ENCODE results near the gene DHX32.

The DHX32 gene

GRCh38 chr10:125811251-125811650, 69.8 kb downstream of the DHX32 start:
- peak; percentile 54 for DNase-seq (ENCODE audit: low spot score)

GRCh38 chr10:125808047-125808446, 73.0 kb downstream of the DHX32 start:
- no peak for DNase-seq (ENCODE audit: low spot score)

- DNase-seq (ENCODE audit: low spot score) = no peak
These were observed 78.4 kb downstream of the DHX32 start for GRCh38 chr10:125802739-125803138.

DNA sequence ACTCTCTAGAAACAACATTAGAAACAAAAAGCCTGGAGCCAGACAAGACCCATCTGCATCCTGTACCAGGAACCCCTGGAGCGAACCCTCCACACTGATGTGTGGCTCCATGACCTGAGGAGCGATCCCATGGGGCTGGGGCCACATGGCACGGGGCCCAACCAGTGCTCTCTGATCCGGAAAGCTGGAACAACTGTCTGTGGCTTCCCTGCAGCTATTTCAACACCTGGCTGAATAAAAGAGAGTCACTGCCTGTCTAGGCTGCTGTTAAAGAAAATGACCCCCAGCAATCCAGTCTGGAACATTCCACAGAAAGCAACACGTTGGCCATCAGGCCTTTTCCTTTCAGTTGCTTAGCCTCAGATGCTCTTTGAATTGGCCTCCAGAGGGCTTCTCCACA, 79.0 kb downstream of the DHX32 start:
- no peak for DNase-seq (ENCODE audit: low spot score)

DNA sequence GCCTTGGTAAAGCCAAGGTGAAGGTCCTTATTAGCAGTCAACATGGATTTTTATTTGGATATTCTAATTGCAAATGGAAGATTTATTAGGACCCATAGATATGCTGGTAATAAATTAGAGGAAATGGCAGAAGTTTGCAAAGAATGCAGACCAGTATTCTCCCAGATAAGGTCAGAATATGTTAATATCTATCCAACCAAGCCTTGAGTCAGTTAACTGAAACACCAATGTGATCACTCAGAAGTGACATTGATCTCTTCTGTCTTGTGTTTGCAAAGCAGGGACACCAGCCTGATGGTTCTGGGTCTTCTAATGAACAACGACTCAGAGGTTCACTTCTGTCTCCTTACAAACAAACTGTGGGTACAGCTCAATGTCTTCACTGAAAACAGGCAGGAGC, 79.5 kb downstream of the DHX32 start:
- no peak for DNase-seq (ENCODE audit: low spot score)

GRCh38 chr10:125799451-125800182, 81.5 kb downstream of the DHX32 start:
- DNase-seq (ENCODE audit: low spot score) = no peak

- no peak for DNase-seq (ENCODE audit: low spot score)
These were observed 83.0 kb downstream of the DHX32 start for GRCh38 chr10:125797994-125798662.

- no peak for DNase-seq (ENCODE audit: low spot score)
These were observed 83.7 kb downstream of the DHX32 start for GRCh38 chr10:125797424-125797823.

DNA sequence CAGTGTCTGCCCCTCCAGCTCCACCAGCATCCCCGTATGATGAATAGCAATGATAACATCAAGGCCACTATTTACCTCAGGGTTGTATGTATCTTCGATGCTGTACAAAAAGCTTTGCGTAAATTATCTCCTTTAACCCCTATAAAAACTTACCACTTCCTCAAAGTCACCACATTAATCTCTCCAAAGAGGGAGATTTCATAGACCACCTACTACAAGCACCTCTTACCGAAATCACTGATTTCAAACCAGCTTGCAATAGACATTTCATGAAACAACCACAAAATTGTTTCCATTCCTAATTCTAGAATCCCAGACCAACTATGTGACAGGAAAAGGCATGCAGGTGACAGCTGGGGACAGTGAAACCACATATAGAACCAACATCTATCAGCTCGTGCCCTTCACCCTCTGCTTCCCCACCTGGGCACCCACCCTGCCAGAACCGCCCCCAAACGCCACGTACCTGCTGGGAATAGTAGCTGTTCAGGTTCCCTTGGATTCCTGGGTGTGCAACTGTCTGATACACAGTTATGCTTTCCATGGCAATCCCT, 85.4 kb downstream of the DHX32 start:
- DNase-seq (ENCODE audit: low spot score) = no peak

DNA sequence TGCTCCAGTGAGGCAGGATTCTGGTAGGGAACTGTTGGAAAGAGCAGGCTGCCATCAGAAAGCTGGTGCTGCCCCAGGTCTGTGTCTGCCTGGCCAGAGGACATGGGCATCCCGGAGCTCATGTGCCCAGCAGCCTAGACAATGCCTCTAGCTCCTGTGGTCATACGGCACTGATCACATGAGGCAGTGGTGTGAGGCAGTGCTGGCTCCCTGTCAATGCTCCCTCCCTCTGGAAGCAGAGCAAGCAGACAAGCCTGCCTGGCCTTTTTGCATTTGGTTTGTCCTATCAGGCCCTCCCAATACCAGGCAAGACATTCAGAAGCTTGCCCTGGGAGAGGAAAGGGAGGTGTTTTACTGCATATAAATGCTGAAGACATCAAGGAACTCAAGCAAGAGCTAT, 86.0 kb downstream of the DHX32 start:
- no peak for DNase-seq (ENCODE audit: low spot score)

- no peak for DNase-seq (ENCODE audit: low spot score)
These were observed 88.5 kb downstream of the DHX32 start for GRCh38 chr10:125792342-125793300.

DNA sequence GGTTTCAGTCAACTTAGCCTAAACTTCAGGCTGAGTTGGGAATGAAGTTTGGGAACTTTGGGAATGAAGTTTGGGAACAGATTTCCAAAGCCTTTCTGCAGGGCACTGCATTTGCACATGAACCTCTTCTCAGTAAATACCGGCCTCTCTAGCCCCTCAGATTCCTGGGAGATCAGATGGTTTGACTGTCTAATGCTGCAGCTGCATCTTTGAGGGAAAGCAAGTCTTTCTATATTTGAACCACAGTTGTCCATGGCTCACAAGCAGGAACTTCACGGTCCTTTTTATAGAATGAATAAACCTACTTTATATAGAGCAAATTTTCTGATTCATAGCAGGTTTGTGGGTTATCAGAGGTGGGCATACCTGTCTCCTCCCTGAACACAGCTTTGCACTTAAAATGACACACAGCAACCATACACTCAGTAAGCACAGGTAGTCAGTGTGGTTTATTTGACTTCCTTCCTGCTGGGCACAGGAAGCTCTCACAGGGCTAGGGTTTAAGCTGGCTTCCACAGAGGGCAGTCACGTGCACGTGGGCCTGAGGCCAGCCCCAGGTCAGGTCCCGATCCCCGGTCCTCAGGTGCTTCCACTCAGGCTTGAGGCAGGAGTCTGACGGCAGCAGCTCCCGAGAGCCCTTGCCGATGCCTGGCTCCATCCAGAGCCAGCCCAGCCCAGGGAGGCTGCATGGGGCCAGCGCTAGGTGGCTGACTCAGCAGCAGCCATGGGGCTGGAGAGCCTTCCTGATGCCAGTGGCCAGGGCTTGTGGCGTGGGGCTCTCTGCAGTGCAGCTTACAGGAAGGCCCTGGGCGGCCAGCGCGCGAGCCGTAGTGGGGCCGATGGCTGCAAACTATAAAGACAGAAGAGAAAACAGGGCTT, 92.7 kb downstream of the DHX32 start:
- DNase-seq (ENCODE audit: low spot score) = no peak

Data from GM03348 (cell line).